ENCODE measurements around the gene GABBR2.

The GABBR2 gene

DNA sequence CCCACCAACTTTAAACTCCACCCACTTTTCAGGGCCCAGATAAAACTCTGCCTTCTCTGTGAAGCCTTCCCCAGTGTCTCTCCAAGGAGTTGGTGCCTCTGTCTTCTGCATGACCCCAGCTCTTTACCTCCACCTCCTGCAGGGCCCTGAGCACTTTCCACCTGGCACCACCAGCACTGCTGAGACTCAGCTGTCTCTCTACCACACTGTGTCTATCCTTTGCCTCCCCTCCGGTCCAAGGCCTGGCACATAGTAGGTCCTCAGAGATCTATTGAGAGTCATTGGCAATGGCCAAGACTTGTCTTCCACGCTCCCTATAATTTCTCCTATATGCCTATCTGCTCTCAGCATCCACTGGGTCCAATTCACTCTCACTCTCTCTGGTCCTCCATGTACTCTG lies 12.9 kb upstream of the GABBR2 start:
- no peak for DNase-seq (ENCODE audit: low read depth)
- TF ChIP-seq, protein P1, sequence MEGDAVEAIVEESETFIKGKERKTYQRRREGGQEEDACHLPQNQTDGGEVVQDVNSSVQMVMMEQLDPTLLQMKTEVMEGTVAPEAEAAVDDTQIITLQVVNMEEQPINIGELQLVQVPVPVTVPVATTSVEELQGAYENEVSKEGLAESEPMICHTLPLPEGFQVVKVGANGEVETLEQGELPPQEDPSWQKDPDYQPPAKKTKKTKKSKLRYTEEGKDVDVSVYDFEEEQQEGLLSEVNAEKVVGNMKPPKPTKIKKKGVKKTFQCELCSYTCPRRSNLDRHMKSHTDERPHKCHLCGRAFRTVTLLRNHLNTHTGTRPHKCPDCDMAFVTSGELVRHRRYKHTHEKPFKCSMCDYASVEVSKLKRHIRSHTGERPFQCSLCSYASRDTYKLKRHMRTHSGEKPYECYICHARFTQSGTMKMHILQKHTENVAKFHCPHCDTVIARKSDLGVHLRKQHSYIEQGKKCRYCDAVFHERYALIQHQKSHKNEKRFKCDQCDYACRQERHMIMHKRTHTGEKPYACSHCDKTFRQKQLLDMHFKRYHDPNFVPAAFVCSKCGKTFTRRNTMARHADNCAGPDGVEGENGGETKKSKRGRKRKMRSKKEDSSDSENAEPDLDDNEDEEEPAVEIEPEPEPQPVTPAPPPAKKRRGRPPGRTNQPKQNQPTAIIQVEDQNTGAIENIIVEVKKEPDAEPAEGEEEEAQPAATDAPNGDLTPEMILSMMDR (IDR thresholded peaks at IDR 0.05; ENCODE audit: control insufficient read depth, extremely low read depth, insufficient read depth) = no peak
- H3K4me3 ChIP-seq (ENCODE audit: low read depth, low read length) = no peak overlapping the region

DNA sequence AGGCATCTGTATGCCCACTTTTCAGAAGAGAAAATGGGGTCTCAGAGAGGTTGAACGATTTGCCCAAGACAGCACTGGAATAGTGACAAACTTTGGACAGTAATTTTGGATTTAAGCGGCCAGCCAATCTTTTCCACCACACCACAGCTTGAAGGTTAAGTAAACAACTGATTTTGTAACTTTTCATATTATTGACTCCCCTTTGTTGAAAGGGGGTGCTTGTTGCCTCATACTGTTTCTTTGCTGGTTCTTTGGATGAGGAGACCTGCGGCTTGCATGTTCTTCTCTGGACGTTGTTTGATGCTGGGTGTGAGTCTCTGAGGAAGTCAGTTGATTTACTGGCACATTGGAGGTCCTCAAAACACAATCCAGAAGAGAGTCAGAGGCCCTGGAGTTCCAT lies 11.7 kb upstream of the GABBR2 start:
- TF ChIP-seq, protein P1 (IDR thresholded peaks at IDR 0.05; ENCODE audit: control insufficient read depth, extremely low read depth, insufficient read depth) = no peak
- DNase-seq (ENCODE audit: low read depth) = no peak
- H3K4me3 ChIP-seq (ENCODE audit: low read depth, low read length) = no peak overlapping the region

DNA sequence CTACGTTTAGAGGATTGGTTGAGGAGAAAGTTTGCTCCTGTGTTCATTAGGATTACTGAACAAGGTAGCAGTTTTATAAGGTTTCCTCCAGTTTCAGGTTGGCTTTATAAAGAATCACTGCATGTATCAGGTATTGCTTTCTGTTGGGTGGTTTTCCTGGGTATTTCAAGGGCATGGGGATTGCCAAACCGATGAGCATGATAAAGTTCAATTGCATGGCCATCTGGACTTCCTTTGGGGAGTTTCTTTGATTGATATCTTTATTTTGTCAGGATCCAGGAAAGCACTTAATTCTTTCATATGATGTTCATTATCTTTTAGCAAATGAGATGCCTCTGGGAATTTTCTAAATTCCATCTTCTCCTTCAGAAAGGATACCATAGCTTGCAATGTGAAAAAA lies 10.3 kb upstream of the GABBR2 start:
- TF ChIP-seq, protein P1 (IDR thresholded peaks at IDR 0.05; ENCODE audit: control insufficient read depth, extremely low read depth, insufficient read depth) = no peak
- no peak for DNase-seq (ENCODE audit: low read depth)
- no peak overlapping the region for H3K4me3 ChIP-seq (ENCODE audit: low read depth, low read length)

DNA sequence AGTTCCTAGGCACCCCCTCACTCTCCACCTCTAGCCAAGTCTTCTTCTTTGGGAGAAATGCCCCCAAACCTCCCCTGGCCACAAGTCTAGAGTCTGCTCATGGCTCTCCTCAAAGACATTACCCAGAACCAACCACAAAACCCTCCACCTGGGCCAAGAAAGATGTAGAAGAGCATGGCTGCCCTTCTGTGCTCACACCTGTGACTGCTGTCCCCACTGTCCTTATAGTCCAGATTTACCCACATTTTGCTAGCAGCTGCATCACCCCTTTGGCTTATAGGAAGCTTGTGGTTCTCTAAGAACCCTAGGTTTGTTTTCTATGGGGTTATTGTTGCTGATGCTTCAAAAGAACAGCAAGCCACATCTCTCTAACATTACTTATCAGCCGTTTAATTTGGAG lies 6.1 kb upstream of the GABBR2 start:
- TF ChIP-seq, protein P1 (IDR thresholded peaks at IDR 0.05; ENCODE audit: control insufficient read depth, extremely low read depth, insufficient read depth) = no peak
- no peak for DNase-seq (ENCODE audit: low read depth)
- H3K4me3 ChIP-seq (ENCODE audit: low read depth, low read length) = no peak overlapping the region

DNA sequence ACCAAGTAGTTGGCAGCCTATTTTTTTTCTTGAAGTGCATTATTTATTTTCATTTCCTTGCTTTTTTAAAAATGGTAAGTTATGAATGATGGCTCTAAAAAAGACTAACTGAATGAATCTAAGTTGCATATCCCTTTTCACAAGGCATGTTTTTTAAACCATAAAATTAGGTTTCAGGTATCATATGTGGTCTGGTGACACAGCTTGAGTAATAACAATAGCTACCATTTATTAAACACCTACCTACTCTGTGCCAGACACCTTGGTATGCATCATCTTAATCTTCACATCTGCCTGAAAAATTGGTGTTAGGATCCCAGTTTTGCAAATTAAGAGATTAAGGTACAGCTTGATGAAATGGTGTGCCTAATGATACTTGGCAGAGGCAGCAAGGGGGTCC lies 4.3 kb upstream of the GABBR2 start:
- no peak for DNase-seq (ENCODE audit: low read depth)
- H3K4me3 ChIP-seq (ENCODE audit: low read depth, low read length) = no peak overlapping the region
- TF ChIP-seq, protein P1 (IDR thresholded peaks at IDR 0.05; ENCODE audit: control insufficient read depth, extremely low read depth, insufficient read depth) = no peak

DNA sequence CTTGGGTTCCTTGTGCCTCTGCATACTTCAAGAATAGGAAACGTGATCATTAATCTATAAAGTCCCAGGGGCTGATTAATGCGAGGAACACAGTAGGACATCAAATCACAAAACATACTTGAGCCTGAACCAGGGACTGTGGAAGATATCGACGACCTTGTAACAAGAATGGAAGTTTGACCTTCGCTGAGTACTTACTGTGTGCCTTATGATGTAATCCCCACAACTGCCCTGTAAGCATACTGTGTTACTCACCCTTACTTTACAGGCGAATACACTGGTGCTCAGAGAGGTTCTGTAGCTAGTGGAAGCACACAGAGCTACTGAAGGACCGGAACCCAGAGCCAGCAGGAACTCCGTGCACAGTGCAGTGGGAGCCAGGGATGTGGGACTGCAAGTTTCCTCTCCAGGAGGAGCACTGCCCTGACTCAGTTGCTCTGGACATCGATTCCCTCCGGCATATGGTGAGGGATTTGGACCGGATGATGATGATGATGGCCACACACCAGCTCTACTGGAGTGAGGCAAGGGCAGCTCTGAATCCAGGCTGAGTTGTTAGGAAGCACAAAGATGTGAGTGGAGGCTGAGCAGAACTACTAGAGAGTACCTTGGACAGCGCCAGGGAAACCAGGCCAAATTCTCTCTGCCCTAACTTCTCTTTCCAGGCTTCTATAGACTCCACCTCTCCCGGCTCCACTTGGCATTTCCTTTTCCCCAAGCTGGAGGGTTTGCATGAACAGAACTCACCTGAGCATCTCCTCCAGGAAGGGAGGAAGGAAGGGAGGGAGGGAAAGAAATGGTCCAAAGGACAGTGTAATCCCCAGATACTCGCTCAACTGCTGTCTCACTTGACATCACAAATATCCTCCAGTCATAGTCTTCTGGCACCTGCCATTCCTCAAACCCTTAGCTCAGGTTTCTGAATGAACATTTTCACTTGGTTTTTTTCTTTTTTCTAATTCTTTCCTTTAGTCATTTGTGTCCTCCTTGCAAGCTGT lies 1.5 kb upstream of the GABBR2 start:
- TF ChIP-seq, protein P1 (IDR thresholded peaks at IDR 0.05; ENCODE audit: control insufficient read depth, extremely low read depth, insufficient read depth) = no peak
- no peak for DNase-seq (ENCODE audit: low read depth)
- H3K4me3 ChIP-seq (ENCODE audit: low read depth, low read length) = no peak overlapping the region

Measured in LNCaP clone FGC (cell line).